HCEC 1CT (cell line): ENCODE measurements around the gene KCTD8.
"Not testable (repeated sequence)": the region's sequence is repeated elsewhere in the genome, so short reads cannot be mapped to it uniquely, and the experiment has no call there.

Experiments
- DNase-seq: peaks from one replicate; pipeline ENCODE4 v3.0.0-alpha.2; 2017

KCTD8 gene

DNA sequence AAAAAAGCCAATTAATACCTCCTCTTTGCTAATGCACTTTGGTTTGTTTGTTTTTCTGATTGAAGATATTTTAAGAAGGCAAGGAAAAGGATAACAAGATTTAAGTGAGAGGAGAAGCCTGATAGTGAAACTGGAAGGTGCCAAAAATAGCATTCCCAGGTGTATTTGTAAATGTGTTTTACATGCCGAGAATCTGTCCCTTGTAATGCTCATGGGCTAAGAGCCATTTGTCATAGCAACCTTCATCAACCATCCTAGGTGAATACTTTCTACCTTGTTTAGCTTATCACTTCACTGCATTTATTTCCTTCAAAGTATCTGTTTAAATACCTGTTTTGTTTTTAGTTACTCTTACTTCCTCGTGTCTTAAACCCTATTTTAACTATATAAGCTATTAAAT lies 127.8 kb downstream of the KCTD8 start:
- DNase-seq: no peak

DNA sequence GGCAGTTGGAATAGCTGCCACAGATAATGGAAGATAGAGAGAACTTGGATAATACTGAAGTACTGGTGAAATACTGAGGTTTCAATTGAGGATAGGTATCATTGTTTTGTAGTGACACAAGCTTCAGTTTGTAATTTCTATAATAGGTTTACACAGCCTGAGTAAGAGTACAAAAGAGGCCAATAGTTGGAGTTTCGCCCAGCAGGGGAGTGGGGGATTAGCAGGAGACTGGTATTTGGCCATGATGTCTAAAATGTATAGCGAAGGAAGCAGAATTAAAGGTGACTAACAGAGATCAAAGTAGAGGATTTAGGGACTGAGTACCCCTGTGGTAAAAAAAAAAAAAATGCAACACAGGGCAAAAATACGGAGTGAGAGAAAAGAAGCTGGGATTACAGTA lies 129.5 kb downstream of the KCTD8 start:
- no peak for DNase-seq

DNA sequence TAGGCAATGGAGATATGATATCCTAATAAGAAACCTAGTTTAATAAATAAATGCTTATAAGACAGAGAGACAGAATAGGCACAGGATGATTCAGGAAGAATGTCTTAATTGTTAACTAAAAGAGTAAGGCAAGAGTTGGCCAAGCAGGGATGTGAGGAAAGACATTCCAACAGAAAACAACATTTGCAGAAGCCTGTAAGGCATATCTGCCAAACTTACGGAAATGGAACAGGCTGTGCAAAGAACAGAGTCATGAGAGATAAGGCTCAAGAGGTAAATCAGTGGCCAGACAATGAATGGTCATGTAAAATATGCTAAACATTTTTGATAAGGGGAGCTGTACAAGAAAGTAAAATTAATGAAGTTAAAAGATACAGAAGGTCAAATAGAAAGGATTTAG lies 134.9 kb downstream of the KCTD8 start:
- no peak for DNase-seq

DNA sequence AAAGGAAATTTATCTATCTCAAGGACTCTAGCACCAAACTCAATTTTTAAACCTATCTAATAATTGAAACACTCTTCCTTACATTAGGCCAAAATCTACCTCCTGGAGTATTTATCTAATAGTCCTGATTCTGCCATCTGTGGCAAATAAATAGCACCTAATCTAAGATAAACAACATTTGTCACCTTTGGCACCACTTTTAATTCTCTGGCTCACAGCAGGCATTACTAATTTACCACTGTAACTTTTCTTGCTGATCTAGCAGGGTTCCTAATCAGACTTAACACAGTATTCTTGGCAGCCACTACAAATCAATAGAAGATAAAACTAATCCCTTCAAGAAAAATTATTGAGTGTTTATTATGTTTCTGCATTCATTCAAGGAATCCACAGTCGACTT lies 161.1 kb downstream of the KCTD8 start:
- DNase-seq: no peak

DNA sequence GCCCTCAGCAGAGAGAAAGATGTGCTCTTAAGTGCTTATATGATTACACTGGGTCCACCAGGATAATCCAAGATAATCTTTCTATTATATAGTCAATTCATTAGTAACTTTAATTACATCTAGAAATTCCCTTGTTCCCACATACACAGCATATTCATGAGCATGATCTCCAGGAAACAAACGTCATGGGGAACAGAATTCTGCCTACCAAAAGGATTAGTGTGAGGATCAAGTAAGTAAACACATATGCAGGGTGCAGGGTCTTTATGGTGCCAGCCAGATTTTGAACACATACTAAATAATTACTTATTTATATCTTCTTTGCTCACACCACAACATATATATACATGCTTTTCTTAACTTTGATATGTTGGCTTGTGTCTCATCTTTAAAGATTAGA lies 169.1 kb downstream of the KCTD8 start:
- DNase-seq: no peak

DNA sequence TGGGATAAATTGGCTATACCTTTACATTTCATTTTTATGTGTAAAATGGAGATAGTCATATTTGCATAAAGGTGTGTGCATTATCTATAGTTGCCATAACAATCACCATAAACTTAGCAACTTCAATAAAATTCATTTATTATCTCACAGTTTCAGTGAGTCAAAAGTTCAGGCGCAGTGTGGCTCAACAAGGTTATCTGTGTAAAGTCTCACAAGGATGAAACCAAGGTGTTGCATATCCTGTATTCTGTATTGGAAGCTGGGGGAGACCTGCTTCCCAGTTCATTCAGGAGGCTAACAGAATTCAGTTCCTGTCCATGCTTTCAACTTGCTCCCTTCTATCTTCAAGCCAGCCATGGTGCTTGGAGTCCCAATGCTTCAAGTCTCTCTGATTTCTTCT lies 169.5 kb downstream of the KCTD8 start:
- no peak for DNase-seq

DNA sequence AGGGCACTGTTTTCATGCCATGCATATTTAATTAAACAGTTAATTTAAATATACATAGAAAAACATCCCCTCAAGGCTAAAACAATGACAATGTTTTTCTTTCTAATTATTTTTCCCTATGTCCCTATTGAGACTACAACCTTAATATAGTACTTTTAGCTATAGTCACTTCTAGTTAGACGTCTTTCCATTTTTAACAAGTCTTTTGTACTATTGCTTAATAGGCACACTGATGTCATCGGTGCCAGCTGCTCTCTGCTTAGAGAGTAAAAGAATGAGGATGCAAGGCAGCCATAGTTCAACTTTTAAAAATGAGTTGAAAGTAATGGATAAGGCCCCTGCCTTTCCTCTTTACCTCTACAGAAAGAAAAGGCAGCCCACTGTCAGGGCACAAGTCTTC lies 191.1 kb downstream of the KCTD8 start:
- DNase-seq: no peak

DNA sequence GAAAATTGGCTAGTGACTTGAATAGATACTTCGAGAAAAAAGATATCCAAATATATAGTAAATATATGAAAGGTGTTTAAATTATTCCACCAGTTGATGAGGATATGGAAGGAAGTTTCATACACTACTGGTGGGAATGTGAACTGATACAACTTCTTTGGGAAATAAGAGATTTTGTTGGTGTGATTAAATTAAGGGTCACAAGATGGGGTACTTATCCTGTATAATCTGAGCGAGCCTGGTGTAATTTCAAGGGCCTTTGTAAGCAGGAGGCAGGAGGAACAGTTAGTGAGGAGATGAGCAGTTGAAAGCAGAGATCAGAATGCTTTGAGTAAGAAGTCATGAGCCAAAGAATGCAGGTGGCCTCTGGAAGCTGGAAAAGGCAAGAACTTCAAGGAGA lies 192.2 kb downstream of the KCTD8 start:
- no peak for DNase-seq

DNA sequence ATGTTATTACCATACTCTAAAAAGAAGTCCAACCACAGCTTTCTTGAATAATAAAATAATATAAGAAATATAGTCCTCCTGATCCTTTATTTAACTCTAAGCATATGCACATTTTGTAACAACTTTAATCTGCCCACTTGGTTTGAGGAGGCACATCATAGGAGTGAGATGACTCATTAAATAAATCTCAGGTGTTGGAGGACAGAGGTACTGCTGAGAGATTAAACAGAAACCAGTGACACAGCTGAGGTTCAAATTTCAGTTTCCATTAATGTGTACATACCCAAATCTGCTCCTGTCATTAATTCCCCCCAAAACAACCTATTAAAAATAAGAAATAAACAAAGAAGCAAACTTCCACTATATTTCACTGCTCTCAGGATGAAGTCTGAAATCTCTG lies 211.0 kb downstream of the KCTD8 start:
- DNase-seq: no peak

DNA sequence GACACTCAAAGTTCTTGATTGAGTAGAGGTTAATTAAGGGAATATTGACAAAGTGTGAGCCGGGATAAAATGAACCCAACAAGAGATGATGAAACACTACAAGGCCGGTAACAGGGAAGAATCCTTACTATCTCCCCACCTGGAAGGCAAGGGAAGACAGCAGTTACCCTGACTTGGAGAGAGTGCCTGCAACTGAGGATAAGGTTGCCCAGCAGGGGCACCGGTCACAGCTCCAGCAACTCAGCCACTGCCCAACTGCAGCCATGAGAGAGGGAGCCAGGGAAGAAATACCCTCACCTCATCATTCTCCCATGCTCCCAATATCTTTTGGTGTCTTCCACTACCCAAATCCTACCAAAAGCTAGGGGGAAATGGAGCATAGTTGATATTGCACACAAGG lies 212.7 kb downstream of the KCTD8 start:
- DNase-seq: no peak

DNA sequence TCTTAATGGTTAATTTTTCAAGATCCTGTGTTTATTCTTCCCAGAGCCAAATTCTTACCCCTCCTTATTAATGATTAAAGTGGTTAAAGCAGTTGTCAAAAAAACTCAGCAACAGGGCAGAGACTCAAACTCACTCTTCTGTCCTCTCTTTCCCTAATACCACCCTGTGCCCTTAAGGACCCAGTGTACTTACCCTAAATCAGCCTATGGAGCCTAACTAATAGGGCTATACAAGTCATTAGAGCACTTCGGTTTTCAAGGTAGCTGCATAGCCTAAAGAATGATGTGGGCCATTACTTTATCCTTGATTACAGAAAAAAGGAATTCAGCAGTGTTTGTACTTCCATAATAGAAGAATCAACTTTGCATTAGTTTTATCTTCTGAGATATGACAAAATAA lies 216.3 kb downstream of the KCTD8 start:
- no peak for DNase-seq

DNA sequence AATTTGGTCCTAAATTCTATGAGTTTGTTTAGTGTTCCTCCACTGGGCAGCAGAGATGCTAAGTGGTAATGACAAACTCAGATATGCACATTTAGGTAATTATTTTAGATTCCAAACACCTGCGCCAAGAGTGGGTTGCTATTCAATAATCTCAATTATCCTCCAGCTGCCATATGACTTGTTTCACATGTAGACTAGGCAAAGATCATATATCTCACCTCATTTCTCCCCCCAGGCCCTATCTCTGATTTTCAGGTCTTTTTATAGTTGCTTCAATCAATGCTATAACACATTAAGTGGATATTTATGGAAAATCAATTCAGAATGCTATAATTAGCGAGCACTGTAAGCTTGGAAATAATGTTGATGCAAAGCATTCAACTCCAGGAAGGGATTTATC lies 217.6 kb downstream of the KCTD8 start:
- no peak for DNase-seq

DNA sequence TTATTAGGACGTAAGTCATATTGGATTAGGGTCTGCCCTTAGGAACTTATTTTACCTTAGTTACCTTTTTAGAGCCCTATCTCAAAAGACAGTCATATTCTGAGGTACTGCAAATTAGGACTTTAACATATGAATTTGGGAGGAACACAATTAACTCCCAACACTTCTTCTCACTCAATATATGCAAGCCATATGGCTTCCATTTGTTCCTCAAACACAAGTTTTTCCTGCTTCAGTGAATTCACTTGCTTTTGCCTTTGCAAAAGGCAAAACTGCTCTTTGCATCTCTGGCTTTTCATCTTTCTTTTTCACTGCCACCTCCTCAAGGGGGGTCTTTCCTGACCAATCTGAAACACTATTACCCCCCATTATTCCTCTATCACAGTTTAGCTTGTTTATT lies 220.3 kb downstream of the KCTD8 start:
- DNase-seq: no peak

DNA sequence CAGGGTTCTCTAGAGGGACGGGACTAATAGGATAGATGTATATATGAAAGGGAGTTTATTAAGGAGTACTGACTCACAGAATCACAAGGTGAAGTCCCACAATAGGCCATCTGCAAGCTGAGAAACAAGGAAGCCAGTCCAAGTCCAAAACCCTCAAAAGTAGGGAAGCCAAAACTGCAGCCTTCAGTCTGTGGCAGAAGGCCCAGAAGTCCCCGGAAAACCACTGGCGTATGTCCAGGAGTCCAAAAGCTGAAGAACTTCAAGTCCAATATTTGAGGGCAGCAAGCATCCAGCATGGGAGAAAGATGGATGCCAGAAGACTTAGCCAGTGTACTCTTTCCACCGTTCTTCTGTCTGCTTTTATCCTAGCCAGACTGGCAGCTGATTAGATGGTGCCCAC lies 227.2 kb downstream of the KCTD8 start:
- DNase-seq: no peak

DNA sequence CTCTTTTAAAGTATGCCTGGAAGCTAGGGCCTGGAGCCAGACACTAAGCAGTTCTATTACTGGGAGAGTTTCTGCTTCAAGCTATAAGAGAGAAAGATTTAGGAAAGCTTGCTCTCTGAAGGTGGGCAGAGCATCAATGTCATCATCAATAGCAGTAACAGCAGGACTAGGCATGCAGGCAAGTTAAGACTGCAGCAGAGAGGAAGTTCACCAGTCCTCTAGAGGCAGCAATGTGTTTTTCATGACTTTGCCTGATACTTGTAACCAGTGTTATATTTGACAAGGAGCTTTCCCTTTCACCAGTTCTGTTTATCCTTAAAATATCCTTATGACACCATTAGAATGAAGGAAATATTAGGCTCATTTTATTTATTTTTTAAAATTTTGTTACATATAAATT lies 237.9 kb downstream of the KCTD8 start:
- DNase-seq: no peak

DNA sequence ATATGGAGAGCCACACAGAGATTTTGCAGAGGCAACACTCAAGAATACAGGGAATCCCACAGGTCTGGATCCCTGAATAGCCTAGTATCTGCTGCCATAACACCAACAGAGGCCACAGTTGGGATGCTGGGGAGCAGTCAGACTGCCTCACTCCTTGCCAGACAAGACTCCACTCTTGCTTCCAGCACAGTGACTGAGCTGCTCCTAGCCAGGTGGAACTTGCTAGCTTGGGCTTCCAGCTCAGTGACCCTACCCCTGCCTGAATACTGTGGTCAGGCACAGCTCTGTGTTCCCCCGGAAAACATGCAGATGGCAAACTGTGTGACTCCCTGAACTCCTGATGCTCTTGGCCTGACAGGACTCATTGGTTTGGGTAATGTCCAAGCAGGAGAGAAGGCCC lies 251.8 kb downstream of the KCTD8 start:
- DNase-seq: no peak

DNA sequence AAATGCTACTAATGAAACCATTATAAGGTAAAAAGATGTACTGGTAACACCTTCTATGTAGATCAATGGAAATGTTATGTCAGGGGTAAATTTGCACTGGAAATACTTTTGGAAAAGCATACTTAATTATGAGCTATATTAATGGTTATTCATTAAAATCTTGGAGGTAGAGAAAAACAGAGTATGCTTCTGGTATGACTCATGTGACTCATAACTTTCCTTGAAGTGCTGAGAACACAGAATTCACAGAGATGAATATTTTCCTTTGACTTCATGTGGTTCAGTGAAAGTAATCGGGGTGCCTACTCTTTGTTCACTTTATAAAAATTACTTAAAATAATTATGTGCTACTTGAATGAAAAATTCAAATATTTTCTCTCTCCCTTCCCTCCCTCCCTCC lies 254.2 kb downstream of the KCTD8 start:
- DNase-seq: no peak

DNA sequence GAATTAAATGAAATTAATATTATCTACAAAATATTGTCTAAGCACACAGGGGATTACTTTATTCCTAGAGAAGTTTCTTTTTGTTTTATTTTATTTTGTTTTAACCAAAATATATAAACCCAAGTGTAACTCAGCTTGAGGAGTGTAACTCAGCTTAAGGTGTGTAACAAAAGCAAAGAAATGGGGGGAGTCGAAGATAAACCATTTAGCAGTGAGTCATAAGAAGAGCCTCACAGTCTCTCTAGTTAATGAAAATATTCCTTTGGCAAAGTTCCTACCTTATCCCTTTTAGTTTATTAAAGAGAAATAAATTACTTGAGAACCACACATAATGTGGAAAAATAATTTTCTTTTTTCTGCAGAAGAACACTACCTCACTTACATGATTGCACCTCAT lies 261.8 kb downstream of the KCTD8 start:
- no peak for DNase-seq

DNA sequence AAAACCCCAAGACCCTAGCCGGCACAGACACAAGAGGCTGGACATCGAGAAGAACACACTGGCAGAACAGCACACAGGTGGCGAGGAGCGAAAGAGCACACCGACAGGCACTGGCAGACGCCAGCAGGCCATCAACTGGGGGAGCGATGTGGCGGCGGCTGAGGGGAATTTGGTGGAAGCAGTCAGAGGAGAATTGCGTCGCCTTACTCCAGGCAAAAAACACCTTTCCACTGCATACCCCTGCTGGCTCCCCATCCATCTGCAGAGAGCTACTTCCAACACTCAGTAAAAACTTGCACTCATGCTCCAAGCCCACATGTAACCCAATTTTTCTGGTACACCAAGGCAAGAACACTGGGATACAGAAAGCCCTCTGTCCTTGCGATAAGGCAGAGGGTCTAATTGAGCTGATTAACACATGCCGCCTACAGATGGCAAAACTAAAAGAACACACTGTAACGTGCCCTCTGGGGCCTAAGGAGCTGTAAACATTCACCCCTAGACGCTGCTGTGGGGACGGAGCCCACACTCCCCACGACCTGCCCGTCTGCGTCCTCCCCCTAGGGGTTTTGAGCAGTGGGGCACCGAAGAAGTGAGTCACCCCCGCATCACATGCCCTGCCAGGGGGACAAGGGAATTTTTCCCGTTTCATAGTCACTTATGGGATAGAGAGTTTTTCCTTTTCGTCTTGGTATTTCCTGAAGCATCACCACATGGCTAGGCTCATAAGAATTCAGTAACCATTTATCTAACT lies 262.3 kb downstream of the KCTD8 start:
- DNase-seq: no peak

DNA sequence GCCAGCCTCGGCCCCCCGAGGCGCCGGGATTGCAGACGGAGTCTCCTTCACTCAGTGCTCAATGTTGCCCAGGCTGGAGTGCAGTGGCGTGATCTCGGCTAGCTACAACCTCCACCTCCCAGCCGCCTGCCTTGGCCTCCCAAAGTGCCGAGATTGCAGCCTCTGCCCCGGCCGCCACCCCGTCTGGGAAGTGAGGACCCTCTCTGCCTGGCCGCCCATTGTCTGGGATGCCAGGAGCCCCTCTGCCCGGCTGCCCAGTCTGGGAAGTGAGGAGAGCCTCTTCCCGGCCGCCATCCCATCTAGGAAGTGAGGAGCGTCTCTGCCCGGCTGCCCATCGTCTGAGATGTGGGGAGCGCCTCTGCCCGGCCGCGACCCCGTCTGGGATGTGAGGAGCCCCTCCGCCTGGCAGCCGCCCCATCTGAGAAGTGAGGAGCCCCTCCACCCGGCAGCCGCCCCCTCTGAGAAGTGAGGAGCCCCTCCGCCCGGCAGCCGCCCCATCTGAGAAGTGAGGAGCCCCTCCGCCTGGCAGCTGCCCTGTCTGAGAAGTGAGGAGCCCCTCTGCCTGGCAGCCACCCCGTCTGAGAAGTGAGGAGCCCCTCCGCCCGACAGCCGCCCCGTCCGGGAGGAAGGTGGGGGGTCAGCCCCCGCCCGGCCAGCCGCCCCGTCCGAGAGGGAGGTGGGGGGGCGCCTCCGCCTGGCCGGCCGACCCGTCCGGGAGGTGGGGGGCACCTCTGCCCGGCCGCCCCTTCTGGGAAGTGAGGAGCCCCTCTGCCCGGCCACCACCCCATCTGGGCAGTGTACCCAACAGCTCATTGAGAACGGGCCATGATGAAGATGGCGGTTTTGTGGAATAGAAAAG lies 266.9 kb downstream of the KCTD8 start:
- not testable (repeated sequence) for DNase-seq

DNA sequence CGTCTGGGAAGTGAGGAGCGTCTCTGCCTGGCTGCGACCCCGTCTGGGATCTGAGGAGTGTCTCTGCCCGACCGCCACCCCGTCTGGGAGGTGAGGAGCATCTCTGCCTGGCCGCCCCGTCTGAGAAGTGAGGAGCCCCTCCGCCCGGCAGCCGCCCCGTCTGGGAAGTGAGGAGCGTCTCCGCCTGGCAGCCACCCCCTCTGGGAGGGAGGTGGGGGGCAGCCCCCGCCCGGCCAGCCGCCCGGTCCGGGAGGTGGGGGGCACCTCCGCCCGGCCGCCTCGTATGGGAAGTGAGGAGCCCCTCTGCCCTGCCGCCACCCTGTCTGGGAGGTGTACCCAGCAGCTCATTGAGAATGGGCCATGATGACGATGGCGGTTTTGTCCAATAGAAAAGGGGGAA lies 280.8 kb downstream of the KCTD8 start:
- DNase-seq: not testable (repeated sequence)

DNA sequence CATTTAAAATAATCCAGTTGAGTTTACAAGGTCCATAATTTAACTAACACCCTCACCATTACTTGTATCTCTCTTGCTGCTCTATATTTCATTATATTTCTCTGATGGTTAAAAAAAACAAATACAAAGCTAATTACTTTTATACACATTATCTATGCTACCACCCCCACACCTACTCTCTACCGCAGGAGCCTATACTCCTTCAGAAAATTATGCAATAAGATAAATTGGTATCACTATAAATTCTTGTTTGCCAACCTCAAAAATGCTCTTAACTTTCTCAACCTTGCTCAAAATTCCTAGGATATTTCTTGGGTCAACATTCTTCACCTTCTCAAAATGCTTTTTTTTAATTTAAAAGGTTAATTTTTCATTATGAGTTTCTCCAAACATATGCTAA lies 282.7 kb downstream of the KCTD8 start:
- DNase-seq: no peak

DNA sequence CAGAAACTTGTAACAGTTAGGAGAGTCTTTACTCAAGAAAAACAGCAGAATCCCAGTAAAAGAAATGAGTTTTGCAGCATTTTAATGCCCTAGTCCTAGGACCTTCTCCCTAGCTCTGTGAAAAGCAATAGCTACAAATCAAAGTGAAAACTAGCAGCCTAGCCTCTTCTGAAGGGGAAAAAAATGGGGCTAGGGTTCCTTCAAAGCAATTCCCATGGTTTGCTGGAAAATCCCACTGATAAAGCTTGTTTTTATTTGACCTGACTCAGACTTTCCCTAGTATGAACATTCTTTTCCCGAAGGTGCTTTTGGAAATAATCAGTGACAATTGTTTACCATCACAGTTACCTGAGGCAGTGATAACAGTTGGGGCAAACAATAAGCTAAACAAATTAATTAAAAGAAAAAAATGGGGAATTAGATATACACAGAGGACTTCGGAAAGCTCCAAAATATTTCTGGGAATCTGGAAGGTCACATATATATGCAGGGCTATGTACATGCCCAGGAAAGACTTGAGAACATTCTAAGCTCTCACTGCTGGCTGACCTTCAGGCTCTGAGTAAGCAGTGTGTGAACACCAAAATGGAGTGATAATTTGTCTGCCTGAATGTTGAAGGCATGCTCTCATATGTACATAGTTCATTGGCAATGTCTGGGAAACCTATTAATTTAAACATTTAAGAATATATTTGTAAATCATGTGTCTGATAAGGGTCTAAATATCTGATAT lies 285.9 kb downstream of the KCTD8 start:
- DNase-seq: no peak

DNA sequence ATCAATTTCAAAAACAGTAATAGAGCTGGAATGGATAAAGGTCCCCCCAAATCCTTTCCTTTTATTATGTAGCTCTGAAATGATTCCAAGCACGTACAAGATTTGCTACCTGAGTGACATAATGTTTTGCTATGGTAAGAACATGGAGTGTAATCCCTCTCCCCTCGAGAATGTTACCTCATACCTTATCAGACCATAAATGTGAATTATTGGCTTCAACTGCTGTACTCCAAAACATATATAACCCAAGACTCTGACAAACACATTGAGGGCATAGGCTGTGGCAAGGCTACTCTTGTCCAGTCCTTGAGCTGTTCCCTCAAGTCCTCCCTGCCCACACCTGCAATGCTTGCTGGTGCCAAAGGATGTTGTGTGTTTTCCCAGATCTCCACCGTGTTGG lies 286.9 kb downstream of the KCTD8 start:
- no peak for DNase-seq
